Brain microvascular endothelial cell (primary cell): ENCODE measurements around the gene RAPSN.

ENCODE experiments used
- DNase-seq: peaks from one replicate; pipeline ENCODE4 v3.0.0-alpha.2; 2020
- H3K27ac ChIP-seq: fragments of 250-450 bp; sonication (Bioruptor Pico); 2 replicates; pipeline ENCODE4 v1.5.1; 2020; ENCODE audit warnings: mild to moderate bottlenecking, moderate library complexity
- H3K27me3 ChIP-seq: fragments of 250-450 bp; sonication (Bioruptor Pico); replicated peaks from 2 replicates; pipeline ENCODE4 v1.5.1; 2020; ENCODE audit warnings: mild to moderate bottlenecking
- H3K36me3 ChIP-seq: fragments of 250-450 bp; sonication (Bioruptor Pico); replicated peaks from 2 replicates; pipeline ENCODE4 v1.5.1; 2020; ENCODE audit warnings: mild to moderate bottlenecking
- H3K4me3 ChIP-seq: 2 replicates; pipeline ENCODE4 v1.5.1; 2011; ENCODE audit warnings: low read depth, mild to moderate bottlenecking, control low read depth, low read length, moderate library complexity
- CTCF ChIP-seq: IDR thresholded peaks from 2 replicates; pipeline ENCODE4 v1.5.1; 2011; ENCODE audit warnings: low read depth, mild to moderate bottlenecking, moderate library complexity, low read length, control low read depth, inconsistent platforms; ENCODE audit errors: missing control alignments
- in situ Hi-C: cut with HindIII; loops from 2 replicates; pipeline ENCODE4 v1.10.0; 2017; ENCODE audit warnings: low sequenced_read_pairs, low pct_ligation_motif_present

The RAPSN gene

GRCh38 chr11:47387944-47388696 lies 60.8 kb downstream of the RAPSN start:
- no peak for DNase-seq
- TF ChIP-seq CTCF: no peak
- no peaks in the 10 kb centered on the region for H3K27me3 ChIP-seq
- no peak overlapping the region for H3K27ac ChIP-seq
- no peaks in the 10 kb centered on the region for H3K36me3 ChIP-seq
- in situ Hi-C loops: no loop called here
- no peak overlapping the region for H3K4me3 ChIP-seq
